GM19240 (cell line): ENCODE data around the gene PLCB2.

Experiments
- DNase-seq: peaks from one replicate; pipeline ENCODE4 v3.0.0; 2011; ENCODE audit warnings: low spot score; ENCODE audit not compliant: insufficient read length

The PLCB2 gene

GRCh38 chr15:40252438-40253166, 55.1 kb downstream of the PLCB2 start:
- no peak for DNase-seq

GRCh38 chr15:40252141-40252437, 55.6 kb downstream of the PLCB2 start:
- DNase-seq = no peak

GRCh38 chr15:40251486-40252140, 56.1 kb downstream of the PLCB2 start:
- DNase-seq = no peak

- DNase-seq = no peak
These were observed 56.8 kb downstream of the PLCB2 start for GRCh38 chr15:40250771-40251483.

GRCh38 chr15:40250304-40250656, 57.5 kb downstream of the PLCB2 start:
- DNase-seq = no peak

GRCh38 chr15:40249477-40250303, 58.0 kb downstream of the PLCB2 start:
- DNase-seq = no peak

GRCh38 chr15:40248006-40248783, 59.5 kb downstream of the PLCB2 start:
- DNase-seq = no peak

- no peak for DNase-seq
These were observed 60.2 kb downstream of the PLCB2 start for GRCh38 chr15:40247406-40247971.

GRCh38 chr15:40246496-40247280, 61.0 kb downstream of the PLCB2 start:
- DNase-seq = no peak

GRCh38 chr15:40245666-40246450, 61.9 kb downstream of the PLCB2 start:
- DNase-seq = no peak

- DNase-seq = no peak
These were observed 62.7 kb downstream of the PLCB2 start for GRCh38 chr15:40244961-40245523.

GRCh38 chr15:40243126-40243810, 64.5 kb downstream of the PLCB2 start:
- no peak for DNase-seq

GRCh38 chr15:40242601-40243000, 65.1 kb downstream of the PLCB2 start:
- DNase-seq = no peak

GRCh38 chr15:40242213-40242599, 65.5 kb downstream of the PLCB2 start:
- DNase-seq = no peak

- DNase-seq = no peak
These were observed 66.2 kb downstream of the PLCB2 start for GRCh38 chr15:40241269-40242212.

- DNase-seq = no peak
These were observed 67.0 kb downstream of the PLCB2 start for GRCh38 chr15:40240619-40241221.
